HG02938 (cell line): ENCODE data around the gene USP9X.
"Not testable (repeated sequence)": the region's sequence is repeated elsewhere in the genome, so short reads cannot be mapped to it uniquely, and the experiment has no call there.

Experiments
- ATAC-seq: cut with Tn5 transposase; IDR thresholded peaks from one replicate; pipeline ENCODE4 v1.9.1; 2021; ENCODE audit warnings: mild to moderate bottlenecking, moderate library complexity; ENCODE audit not compliant: unreplicated experiment

The USP9X gene

DNA sequence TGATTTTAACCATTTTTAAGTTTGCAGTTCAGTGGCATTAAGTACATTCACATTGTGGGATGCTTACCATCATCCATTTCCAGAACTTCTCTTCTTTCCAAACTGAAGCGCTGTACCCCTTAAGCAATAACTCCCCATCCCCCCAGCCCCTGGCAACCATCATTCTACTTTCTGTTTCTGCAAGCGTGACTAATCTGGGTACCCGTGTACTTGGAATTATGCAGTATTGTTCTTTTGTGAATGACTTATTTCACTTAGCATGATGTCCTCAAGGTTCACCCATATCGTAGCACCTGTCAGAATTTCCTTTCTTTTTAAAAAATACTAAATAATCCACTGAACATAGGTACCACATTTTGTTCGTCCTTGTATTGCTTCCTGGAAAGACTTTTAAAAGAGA, 32.9 kb downstream of the USP9X start:
- no peak for ATAC-seq

DNA sequence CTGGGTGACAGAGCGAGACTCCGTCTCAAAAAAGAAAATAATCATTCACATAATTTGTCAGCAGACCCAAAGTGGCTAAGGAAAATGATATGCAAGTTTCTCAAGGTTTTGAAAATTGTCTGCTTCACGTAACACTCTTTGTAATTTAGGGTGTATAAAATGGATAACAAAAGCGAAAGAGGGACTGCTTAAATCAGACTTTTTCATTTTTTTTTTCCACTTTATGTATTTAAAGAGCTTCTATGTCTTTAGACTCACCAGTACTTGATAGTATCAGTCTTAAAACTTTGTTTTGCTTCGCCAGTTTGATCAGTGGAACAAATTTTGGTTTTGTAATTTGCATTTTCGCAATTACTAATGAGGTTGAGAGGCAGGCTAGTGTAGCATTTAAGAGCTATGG, 34.6 kb downstream of the USP9X start:
- ATAC-seq = no peak

DNA sequence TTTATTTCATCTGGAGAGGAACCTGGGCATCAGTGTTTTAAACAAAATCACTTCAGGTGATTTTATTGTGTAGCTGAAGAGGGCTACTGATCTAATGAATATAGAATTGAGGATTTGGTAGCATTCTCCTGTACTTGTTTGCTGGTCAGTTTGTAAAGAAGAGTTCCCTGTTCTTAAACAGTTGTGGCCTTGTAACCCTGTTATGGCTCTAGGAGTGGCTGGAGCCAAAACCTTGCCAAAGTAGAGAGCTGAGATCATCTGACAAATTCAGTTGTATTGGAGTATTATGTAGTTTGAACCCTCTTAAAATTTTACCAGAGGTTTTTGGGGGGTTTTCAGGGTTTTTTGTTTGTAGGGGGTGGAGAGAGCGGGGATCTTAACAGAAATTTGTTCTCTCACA, 36.5 kb downstream of the USP9X start:
- ATAC-seq = no peak

DNA sequence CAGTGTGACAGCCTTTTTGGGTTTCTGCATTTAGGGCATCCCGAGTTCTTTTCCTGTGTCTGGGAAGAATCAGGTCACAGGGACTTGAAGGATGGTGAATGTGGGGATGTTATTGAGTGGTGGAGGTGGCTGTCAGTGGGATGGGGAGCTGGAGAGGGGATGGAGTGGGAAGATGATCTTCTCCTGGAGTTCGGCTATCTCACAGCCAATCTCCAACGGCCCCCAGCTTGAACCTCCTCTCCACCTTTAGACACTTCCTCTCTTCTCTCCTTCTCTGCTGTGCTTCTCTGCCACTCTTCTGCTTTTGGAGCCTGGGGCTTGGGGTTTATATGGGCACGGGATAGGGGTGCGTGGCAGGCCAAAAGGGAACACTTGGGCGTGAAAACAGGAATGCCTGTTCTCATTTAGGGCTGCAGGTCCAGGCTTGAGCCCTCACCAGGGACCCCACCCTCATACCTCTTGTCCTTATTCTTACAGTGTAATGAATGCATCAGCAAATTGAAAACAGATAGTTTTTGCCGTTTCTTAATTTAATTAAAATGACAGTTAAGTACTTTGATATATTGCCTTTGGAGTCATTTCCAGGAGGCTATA, 37.5 kb downstream of the USP9X start:
- ATAC-seq = no peak

DNA sequence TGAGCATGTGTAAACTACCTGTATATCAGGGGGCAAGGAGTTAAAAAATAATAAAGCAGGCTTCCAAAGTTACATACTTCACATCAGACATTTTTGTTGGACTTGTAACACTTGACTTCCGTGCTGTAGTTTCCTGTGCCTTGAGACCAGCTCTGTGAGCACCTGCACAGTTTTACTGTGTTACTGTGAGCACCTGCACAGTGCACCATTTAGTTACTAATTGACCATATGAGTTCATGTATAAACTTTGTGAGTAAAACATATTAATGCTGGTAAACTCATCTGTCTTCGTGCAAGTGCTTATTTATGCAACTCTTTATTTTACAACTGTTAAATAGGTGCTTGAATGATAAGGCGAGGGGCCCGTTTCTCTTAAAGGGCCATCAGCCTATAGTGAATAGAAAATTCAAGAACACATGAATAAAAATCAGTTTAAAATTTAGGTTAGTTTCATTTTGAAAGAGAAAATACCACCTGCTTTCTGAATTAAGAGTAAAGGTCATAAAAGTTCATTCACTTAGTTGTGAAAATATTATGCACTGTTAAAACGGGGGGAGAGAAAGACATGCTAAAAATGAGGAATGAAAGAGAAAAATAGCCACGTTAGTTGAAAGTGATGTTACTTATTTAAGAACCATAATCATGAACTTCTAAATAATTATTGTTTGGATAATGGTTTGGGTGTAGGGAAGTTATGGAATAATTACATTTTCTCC, 42.4 kb downstream of the USP9X start:
- ATAC-seq = no peak

DNA sequence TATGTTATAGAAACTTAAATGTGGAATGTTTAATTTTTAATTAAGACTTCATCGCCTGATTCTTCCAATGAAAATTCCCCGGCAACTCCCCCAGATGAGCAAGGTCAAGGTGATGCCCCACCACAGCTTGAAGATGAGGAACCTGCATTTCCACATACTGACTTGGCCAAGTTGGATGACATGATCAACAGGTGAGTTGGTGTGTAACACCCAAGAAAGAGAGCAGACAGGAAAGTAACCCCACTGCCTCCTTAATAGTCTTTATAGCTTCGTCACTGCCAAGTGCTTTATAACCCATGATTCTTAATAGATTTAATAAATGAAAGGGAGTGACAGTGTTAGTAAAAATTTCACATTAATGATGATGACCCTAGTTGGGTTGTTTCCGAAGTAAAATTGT, 43.7 kb downstream of the USP9X start:
- ATAC-seq = no peak

- ATAC-seq = no peak
Observed at GRCh38 chrX:41131766-41132165, 46.5 kb downstream of the USP9X start.

- no peak for ATAC-seq
Observed at GRCh38 chrX:41133551-41133950, 48.3 kb downstream of the USP9X start.

- no peak for ATAC-seq
Observed at GRCh38 chrX:41137589-41137988, 52.3 kb downstream of the USP9X start.

GRCh38 chrX:41142130-41142910, 57.1 kb downstream of the USP9X start:
- no peak for ATAC-seq

DNA sequence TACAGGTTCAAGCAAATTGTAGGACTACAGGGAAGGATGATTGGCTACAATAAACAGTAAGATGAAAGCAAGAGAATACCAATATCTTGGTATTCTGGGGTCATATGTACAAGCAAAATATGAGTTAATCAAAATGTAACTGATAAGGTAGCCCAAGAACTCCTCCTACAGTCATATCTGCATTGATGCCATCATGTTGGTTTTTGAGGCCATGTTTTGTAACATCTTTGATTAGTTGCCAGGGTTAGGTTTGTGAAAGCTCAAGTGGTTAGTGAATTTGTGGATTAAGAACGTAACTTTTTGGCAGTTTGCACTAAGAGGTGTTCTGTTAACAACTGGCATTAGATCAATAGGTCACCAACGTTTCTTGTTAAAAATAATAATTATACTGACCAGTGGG, 59.6 kb downstream of the USP9X start:
- no peak for ATAC-seq

GRCh38 chrX:41145920-41146608, 60.8 kb downstream of the USP9X start:
- no peak for ATAC-seq

DNA sequence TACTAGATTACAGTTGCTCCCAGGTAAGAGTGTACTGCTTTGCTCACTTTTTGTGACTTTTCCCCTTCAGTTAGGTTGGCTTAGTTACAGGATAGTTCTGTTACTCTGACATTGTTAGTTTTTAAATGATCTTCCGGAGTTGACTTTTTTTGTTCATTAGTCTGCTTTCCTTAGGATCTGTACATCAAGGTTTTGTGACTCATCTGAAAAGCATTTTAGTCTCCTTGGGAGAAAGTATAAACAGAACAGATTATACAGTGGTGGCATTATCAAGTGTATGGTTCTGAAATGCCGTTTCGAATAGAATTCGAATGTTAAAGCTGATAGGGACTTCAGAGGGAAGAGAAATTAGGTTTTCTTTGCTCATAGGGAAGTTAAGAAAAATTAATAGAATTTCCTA, 63.3 kb downstream of the USP9X start:
- no peak for ATAC-seq

GRCh38 chrX:41150043-41150442, 64.8 kb downstream of the USP9X start:
- ATAC-seq = no peak

DNA sequence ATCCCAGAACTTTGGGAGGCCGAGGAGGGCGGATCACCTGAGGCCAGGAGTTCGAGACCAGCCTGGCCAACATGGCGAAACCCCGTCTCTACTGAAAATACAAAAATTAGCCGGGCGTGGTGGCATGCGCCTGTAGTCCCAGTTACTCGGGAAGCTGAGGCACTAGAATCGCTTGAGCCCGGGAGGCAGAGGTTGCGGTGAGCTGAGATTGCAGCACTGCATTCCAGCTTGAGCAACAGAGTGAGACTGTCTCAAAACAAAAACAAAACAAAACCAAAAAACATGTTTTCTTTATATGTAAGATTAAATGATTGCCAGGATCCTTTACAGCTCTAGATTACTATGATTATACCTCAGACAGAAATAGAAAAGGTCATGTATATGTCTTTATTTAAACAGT, 66.5 kb downstream of the USP9X start:
- not testable (repeated sequence) for ATAC-seq

GRCh38 chrX:41152221-41152620, 67.0 kb downstream of the USP9X start:
- ATAC-seq = no peak

DNA sequence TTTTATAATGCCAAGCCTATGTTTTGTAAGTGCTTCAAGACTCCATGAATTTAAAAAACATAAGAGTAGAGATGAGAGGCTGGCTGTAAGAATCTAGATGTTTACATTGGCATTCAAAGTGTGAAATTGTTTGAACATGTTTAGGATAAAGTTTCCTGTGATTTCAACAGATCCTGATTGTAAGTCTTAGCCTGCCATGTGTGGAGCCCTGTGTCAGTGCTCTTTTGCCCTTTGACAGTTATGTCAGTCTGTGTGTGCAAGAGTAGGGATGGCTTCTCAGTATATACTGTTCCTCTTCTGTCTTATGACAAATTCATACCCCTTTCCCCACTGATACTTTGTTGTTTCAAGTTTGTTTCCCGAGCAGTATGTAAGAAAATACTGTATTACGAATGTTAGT, 68.2 kb downstream of the USP9X start:
- ATAC-seq = no peak

DNA sequence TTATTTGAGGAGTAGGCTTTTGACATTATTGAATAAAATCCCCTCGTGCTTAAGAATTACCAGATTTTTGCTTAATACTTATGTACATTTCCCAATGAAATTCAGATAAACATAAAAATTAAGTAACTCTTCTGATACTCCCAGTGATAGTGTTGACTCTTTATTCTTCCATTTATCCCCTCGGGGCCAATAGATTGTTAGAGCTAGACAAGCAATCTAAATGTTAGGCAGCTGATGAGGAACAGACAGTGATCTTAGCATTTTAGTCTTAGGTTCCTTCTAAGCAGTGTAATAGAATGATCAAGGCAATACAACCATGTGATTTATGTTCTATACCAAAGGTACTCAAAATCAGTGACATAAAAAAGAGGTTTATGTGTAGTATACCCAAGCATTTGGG, 68.7 kb downstream of the USP9X start:
- ATAC-seq = no peak

- no peak for ATAC-seq
Observed at GRCh38 chrX:41164449-41164848, 79.2 kb downstream of the USP9X start.

GRCh38 chrX:41167888-41168287, 82.6 kb downstream of the USP9X start:
- no peak for ATAC-seq

GRCh38 chrX:41176263-41176662, 91.0 kb downstream of the USP9X start:
- ATAC-seq = no peak

GRCh38 chrX:41177297-41177696, 92.1 kb downstream of the USP9X start:
- no peak for ATAC-seq
